ENCODE results near the gene WASL.

DNA sequence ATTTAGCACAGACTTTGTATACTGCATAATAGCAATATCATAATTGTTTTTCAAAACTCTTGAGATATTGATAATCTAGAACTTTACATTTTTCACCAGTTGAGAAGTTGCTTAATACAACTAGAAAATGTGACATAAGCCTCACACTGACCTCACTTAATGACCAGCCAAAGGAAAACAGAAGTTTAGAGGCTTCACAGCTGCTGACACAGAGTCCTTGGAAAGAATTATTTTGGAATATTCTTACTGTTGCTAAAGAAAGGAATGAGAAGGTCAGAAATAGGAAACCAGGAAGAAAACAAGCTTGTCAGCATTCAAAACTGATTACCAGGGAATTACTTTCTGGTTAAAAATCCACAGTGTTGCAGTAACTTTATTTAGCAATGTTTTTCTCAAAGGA, 35.5 kb upstream of the WASL start:
- TF ChIP-seq, protein P1, sequence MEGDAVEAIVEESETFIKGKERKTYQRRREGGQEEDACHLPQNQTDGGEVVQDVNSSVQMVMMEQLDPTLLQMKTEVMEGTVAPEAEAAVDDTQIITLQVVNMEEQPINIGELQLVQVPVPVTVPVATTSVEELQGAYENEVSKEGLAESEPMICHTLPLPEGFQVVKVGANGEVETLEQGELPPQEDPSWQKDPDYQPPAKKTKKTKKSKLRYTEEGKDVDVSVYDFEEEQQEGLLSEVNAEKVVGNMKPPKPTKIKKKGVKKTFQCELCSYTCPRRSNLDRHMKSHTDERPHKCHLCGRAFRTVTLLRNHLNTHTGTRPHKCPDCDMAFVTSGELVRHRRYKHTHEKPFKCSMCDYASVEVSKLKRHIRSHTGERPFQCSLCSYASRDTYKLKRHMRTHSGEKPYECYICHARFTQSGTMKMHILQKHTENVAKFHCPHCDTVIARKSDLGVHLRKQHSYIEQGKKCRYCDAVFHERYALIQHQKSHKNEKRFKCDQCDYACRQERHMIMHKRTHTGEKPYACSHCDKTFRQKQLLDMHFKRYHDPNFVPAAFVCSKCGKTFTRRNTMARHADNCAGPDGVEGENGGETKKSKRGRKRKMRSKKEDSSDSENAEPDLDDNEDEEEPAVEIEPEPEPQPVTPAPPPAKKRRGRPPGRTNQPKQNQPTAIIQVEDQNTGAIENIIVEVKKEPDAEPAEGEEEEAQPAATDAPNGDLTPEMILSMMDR (conservative IDR thresholded peaks at IDR 0.05; ENCODE audit: low read depth, low read length): no peak
- no peak for TF ChIP-seq EZH2phosphoT487 (IDR thresholded peaks at IDR 0.05; ENCODE audit: borderline replicate concordance, low read length)
